Prostate gland (tissue), 2 donors: ENCODE results near the gene STARD9. TPM values are rescaled to one million over a fixed set of nuclear protein-coding genes. Genes with fewer than 3 reads are reported as not detected.

Experiments used
- DNase-seq: peaks from one replicate; pipeline ENCODE4 v3.0.0-alpha.2; 2019; ENCODE audit warnings: low spot score
- H3K27ac ChIP-seq, 2 donors: fragments of 200-600 bp; sonication (generic); 2 replicates each; pipeline ENCODE4 v1.5.1; 2017 to 2019
- H3K27me3 ChIP-seq: fragments of 200-600 bp; sonication (generic); replicated peaks from 2 replicates; pipeline ENCODE4 v1.5.1; 2019; ENCODE audit not compliant: insufficient read depth
- H3K36me3 ChIP-seq, 2 donors: fragments of 200-600 bp; sonication (generic); 1 replicate in 1 of 2; 2 replicates in 1 of 2; pipeline versions ENCODE4 v1.5.1 to v1.8.1; 2017 to 2019
- H3K4me1 ChIP-seq: fragments of 200-600 bp; sonication (generic); replicated peaks from 2 replicates; pipeline ENCODE4 v1.5.1; 2019
- H3K4me3 ChIP-seq, 2 donors: fragments of 200-600 bp; sonication (generic); 2 replicates each; pipeline ENCODE4 v1.5.1; 2017 to 2019
- H3K9me3 ChIP-seq: fragments of 200-600 bp; sonication (generic); 2 replicates; pipeline ENCODE4 v1.5.1; 2017
- POLR2A ChIP-seq: fragments of 450-650 bp; IDR thresholded peaks from one replicate; pipeline ENCODE4 v1.6.1; 2016; ENCODE audit warnings: antibody characterized with exemption, mild to moderate bottlenecking
- POLR2AphosphoS5 ChIP-seq: sonication (generic); formaldehyde crosslinking; IDR thresholded peaks from one replicate; pipeline ENCODE4 v1.6.1; 2017; ENCODE audit warnings: antibody characterized with exemption
- WGBS: methylation state at CpG from one replicate; pipeline ENCODE4 v1.1.5; 2018; 5-methylcytosine and 5-hydroxymethylcytosine counted together
- intact Hi-C: fragments of 100-400 bp; cut with DNase I; formaldehyde crosslinking; loops from one replicate; pipeline ENCODE4 v1.14.2; 2022
- total RNA-seq, 2 donors: library from RNA; depleted of rRNA; stranded (reverse); fragments of >200 nt; gene quantifications; one replicate each; pipeline ENCODE4 v1.1.0, GENCODE V29; 2016
- TF ChIP-seq, protein P1 (sequence below), 4 experiments: fragments of 200-600 bp in 2 of 4; fragments of 450-650 bp in 2 of 4; sonication (generic) in 2 of 4; IDR thresholded peaks; 1 replicate in 3 of 4; 2 replicates in 1 of 4; pipeline ENCODE4 v1.5.1; 2016 to 2019; ENCODE audit warnings: antibody characterized with exemption in 4 of 4, mild to moderate bottlenecking in 2 of 4, moderate library complexity in 2 of 4

STARD9 gene
- total RNA-seq, 2 donors from 2014 or later, result 2.6 to 45.8 TPM

DNA sequence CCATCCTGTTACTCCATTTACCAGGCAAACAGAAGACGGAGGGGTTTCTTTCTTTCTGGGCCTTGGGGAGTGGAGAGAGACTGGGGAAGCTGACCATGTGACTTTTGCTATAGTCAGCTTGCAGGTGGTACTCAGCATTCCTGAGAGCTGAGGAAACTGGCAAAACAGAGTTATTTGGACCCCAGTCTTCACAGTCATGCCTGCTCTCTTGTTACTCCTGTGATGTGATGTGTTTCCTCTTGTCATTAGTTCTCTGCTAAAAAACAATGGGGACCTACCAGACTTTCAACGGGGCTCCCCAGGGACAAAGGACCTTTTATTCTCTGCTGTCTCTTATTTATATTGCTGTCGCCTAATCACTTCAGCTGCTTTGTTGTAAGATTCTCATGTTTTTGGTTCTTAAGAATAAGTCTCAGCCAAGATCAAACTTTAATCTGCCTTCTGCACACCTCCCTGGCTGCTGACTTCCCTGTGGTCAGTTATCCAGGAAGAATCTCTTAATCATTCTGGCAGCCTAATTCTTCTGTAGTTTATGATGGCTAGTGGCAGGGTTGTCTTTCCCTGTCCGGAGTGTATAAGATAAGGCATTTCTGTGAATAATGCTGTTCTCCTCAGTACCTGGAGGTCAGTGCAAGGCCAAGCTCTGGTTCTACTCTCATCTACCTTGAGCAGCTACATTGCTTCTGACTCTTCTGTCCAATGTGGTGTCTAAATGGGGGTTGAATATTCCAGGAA, 8.8 kb downstream of the STARD9 start:
- H3K4me1 ChIP-seq, result peaks cover 5% of the 10 kb centered on the region
- H3K27ac ChIP-seq, result peak overlapping the region in 1 of 2 donors; percentile 31
- intact Hi-C loops, result loop anchor here (10.0 kb wide), 1 partner anchor 61 kb away; no protein-coding TSS in a partner anchor
- no peak overlapping the region for H3K4me3 ChIP-seq
- no peak for DNase-seq
- H3K36me3 ChIP-seq, result no peaks in the 10 kb centered on the region
- H3K9me3 ChIP-seq, result no peaks in the 10 kb centered on the region
- H3K27me3 ChIP-seq, result no peaks in the 10 kb centered on the region
- TF ChIP-seq POLR2AphosphoS5 (no peak), POLR2A (no peak)
- TF ChIP-seq, protein P1, sequence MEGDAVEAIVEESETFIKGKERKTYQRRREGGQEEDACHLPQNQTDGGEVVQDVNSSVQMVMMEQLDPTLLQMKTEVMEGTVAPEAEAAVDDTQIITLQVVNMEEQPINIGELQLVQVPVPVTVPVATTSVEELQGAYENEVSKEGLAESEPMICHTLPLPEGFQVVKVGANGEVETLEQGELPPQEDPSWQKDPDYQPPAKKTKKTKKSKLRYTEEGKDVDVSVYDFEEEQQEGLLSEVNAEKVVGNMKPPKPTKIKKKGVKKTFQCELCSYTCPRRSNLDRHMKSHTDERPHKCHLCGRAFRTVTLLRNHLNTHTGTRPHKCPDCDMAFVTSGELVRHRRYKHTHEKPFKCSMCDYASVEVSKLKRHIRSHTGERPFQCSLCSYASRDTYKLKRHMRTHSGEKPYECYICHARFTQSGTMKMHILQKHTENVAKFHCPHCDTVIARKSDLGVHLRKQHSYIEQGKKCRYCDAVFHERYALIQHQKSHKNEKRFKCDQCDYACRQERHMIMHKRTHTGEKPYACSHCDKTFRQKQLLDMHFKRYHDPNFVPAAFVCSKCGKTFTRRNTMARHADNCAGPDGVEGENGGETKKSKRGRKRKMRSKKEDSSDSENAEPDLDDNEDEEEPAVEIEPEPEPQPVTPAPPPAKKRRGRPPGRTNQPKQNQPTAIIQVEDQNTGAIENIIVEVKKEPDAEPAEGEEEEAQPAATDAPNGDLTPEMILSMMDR (IDR thresholded peaks at IDR 0.05), result no peak
- 35% methylated on average over 4 of the region's 4 CpGs for WGBS

GRCh38 chr15:42590619-42591237, 15.3 kb downstream of the STARD9 start:
- no peaks in the 10 kb centered on the region for H3K9me3 ChIP-seq
- no peak overlapping the region for H3K27ac ChIP-seq
- no peaks in the 10 kb centered on the region for H3K36me3 ChIP-seq
- intact Hi-C loops, result no loop called here
- no peak for DNase-seq
- TF ChIP-seq POLR2A, result no peak
- 92% methylated on average over 5 of the region's 5 CpGs for WGBS
- H3K27me3 ChIP-seq, result no peaks in the 10 kb centered on the region
- H3K4me3 ChIP-seq, result no peak overlapping the region
- H3K4me1 ChIP-seq, result no peaks in the 10 kb centered on the region

DNA sequence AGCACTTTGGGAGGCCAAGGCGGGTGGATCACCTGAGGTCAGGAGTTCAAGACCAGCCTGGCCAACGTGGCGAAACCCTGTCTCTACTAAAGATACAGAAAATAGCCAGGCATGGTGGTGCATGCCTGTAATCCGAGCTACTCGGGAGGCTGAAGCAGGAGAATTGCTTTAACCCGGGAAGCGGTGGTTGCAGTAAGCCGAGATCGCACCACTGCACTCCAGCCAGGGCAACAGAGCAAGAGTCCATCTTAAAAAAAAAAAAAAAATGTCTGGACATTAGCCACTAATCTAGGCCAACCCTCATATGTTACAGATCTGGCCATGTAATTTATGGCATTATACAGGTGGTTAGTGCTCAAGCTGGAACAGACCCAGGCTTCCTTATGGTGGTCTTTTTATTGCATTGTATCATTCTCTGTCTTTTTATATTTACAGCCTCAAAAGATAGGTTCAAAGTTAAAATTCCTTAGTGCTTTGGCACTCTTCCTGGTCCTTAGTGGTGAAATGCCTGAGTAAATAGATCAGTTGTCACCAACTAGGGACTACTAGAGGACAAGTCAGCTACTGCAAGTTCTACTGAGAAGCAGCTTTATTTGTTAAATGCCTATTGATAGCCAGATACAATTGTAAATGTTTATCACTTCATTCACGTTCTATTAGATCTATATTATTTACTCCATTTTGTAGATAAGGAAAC, 16.0 kb downstream of the STARD9 start:
- Histone ChIP-seq H3K27ac (no peak overlapping the region), H3K9me3 (no peaks in the 10 kb centered on the region), H3K4me1 (no peaks in the 10 kb centered on the region), H3K36me3 (no peaks in the 10 kb centered on the region), H3K4me3 (no peak overlapping the region), H3K27me3 (no peaks in the 10 kb centered on the region)
- no peak for DNase-seq
- WGBS, result 64% methylated on average over 10 of the region's 10 CpGs
- intact Hi-C loops, result no loop called here
- TF ChIP-seq, protein P1 (IDR thresholded peaks at IDR 0.05), result peak in 2 of 4 experiments; percentile 22 to 39
- no peak for TF ChIP-seq POLR2A

- WGBS, result 75% methylated on average over 3 of the region's 3 CpGs
- intact Hi-C loops, result no loop called here
- Histone ChIP-seq H3K36me3 (no peaks in the 10 kb centered on the region), H3K4me3 (no peak overlapping the region), H3K4me1 (no peaks in the 10 kb centered on the region), H3K27ac (no peak overlapping the region), H3K27me3 (no peaks in the 10 kb centered on the region), H3K9me3 (no peaks in the 10 kb centered on the region)
- TF ChIP-seq POLR2AphosphoS5, result no peak
- TF ChIP-seq POLR2A, result no peak
- TF ChIP-seq, protein P1 (IDR thresholded peaks at IDR 0.05), result no peak
- no peak for DNase-seq
Measured at GRCh38 chr15:42592716-42593115, 17.3 kb downstream of the STARD9 start.

DNA sequence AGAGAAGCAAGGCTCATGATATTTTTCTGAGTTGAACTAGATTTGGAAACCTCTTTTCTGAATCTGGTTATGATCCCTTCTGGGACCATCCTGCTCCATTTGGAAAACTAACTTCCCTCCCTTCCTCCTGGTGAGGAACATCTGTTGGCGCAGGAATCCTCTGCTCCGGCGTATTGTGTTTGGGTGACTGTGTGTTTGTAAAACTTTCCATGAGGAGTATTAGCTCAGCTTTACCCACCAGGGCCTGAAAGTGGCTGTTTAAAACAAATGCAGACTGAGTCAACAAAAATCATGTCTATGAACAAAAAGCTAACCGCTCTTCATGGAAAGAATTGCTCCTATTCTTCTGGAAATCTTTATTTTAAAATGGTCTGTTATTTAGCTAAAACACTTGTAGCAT, 17.7 kb downstream of the STARD9 start:
- H3K4me1 ChIP-seq, result no peaks in the 10 kb centered on the region
- H3K4me3 ChIP-seq, result no peak overlapping the region
- no peaks in the 10 kb centered on the region for H3K9me3 ChIP-seq
- intact Hi-C loops, result no loop called here
- H3K27me3 ChIP-seq, result no peaks in the 10 kb centered on the region
- TF ChIP-seq POLR2A (no peak), POLR2AphosphoS5 (peak; percentile 6)
- DNase-seq, result no peak
- WGBS, result 60% methylated on average over 4 of the region's 4 CpGs
- no peak overlapping the region for H3K27ac ChIP-seq
- no peaks in the 10 kb centered on the region for H3K36me3 ChIP-seq
